Spleen (tissue), 11 donors: ENCODE results near the gene NENF. TPM values are rescaled to one million over a fixed set of nuclear protein-coding genes. Genes with fewer than 3 reads are reported as not detected.

Experiments
- DNase-seq: peaks from one replicate; pipeline ENCODE4 v3.0.0-alpha.2; 2020
- H3K27ac ChIP-seq, 8 donors: fragments of 200-600 bp; sonication (generic) in 7 of 8; 1 replicate in 4 of 8; 2 replicates in 4 of 8; pipeline versions ENCODE4 v1.5.0 to v1.8.0; 2016 to 2021; ENCODE audit warnings: inconsistent platforms in 4 of 8, mild to moderate bottlenecking in 4 of 8, moderate library complexity in 1 of 8
- H3K27me3 ChIP-seq, 7 donors: fragments of 200-600 bp; sonication (generic) in 6 of 7; replicated peaks in 1 of 7; 1 replicate in 4 of 7; 2 replicates in 3 of 7; pipeline versions ENCODE4 v1.5.0 to v1.8.0; 2016 to 2021; ENCODE audit warnings: inconsistent platforms in 3 of 7, mild to moderate bottlenecking in 1 of 7
- H3K36me3 ChIP-seq, 6 donors: fragments of 200-600 bp; sonication (generic) in 5 of 6; 1 replicate in 4 of 6; 2 replicates in 2 of 6; pipeline versions ENCODE4 v1.5.0 to v1.8.0; 2016 to 2021; ENCODE audit warnings: inconsistent platforms in 2 of 6
- H3K4me1 ChIP-seq, 6 donors: fragments of 200-600 bp; sonication (generic) in 5 of 6; 1 replicate in 3 of 6; 2 replicates in 3 of 6; pipeline versions ENCODE4 v1.5.0 to v1.8.0; 2016 to 2021; ENCODE audit warnings: inconsistent platforms in 3 of 6
- H3K4me3 ChIP-seq, 8 donors: fragments of 200-600 bp; sonication (generic) in 7 of 8; 1 replicate in 4 of 8; 2 replicates in 4 of 8; pipeline versions ENCODE4 v1.5.0 to v1.8.0; 2016 to 2021; ENCODE audit warnings: inconsistent platforms in 4 of 8, mild to moderate bottlenecking in 4 of 8, moderate library complexity in 2 of 8
- H3K9me3 ChIP-seq, 8 donors: fragments of 200-600 bp; sonication (generic) in 7 of 8; 1 replicate in 4 of 8; 2 replicates in 4 of 8; pipeline versions ENCODE4 v1.5.0 to v1.8.0; 2016 to 2021; ENCODE audit warnings: inconsistent platforms in 4 of 8
- CTCF ChIP-seq, 11 experiments: fragments of 200-600 bp in 7 of 11; fragments of 450-650 bp in 4 of 11; sonication (generic) in 4 of 11; IDR thresholded peaks in 8 of 11; conservative IDR thresholded peaks in 3 of 11; 1 replicate in 7 of 11; 2 replicates in 4 of 11; pipeline versions ENCODE4 v1.4.0 to v1.8.0; 2016 to 2021; ENCODE audit warnings: antibody characterized with exemption in 11 of 11, inconsistent platforms in 4 of 11, mild to moderate bottlenecking in 1 of 11
- POLR2A ChIP-seq, 3 donors: fragments of 450-650 bp; IDR thresholded peaks; one replicate each; pipeline ENCODE4 v1.5.1; 2017; ENCODE audit warnings: antibody characterized with exemption in 3 of 3, mild to moderate bottlenecking in 1 of 3
- POLR2AphosphoS5 ChIP-seq, 3 donors: sonication (generic); formaldehyde crosslinking; IDR thresholded peaks; one replicate each; pipeline ENCODE4 v1.5.1; 2017; ENCODE audit warnings: antibody characterized with exemption in 3 of 3
- WGBS, 5 donors: extraction: QIAGEN DNeasy Blood & Tissue Kit in 3 of 5; methylation state at CpG; one replicate each; pipeline versions ENCODE4 v1.1.5 to v1.1.7; 2013 to 2018; 5-methylcytosine and 5-hydroxymethylcytosine counted together
- intact Hi-C: fragments of 100-400 bp; cut with DNase I; formaldehyde crosslinking; loops from one replicate; pipeline ENCODE4 v1.15.0; 2023; ENCODE audit warnings: low total_unique reads
- polyA plus RNA-seq, 3 donors: library from polyadenylated mRNA; stranded (reverse); fragments of 200-250 nt; gene quantifications; one replicate each; pipeline ENCODE4 v1.2.1, GENCODE V29; 2013
- total RNA-seq, 7 donors: library from RNA; depleted of rRNA in 3 of 7; stranded (reverse); fragments of >200 nt in 3 of 7; fragmentation: NEBNext Ultra II Directional in 4 of 7; extraction: Animal tissue kit (Norgen Biotek cat#: 25700) in 4 of 7; gene quantifications; one replicate each; pipeline versions ENCODE4 v1.1.0 to v1.2.1, GENCODE V29; 2016 to 2021
- donor health status: healthy with polysubstance abuse.
- donor health status: DM: no; HTN: no; CAD: no; lungs with moderate emphysema.
- donor health status: DM: no; HTN: no; CAD: no.
- donor health status: Bipolar disorder and iron deficiency.
- donor health status: healthy.
- donor health status: DM: no; HTN: no; CAD: no.
- donor health status: DM: yes; HTN: yes; CAD: no.

NENF gene
- total and polyA plus RNA-seq, 10 donors = 23.2 to 59.4 (median 40.8) TPM

- WGBS, 5 donors = 91 to 98% (median 95%) methylated on average over 2 of the region's 2 CpGs
- Histone ChIP-seq H3K4me1 (peaks cover 0 to 9% (median 6%) of the 10 kb centered on the region in 6 donors), H3K36me3 (peaks cover 0 to 16% (median 0%) of the 10 kb centered on the region in 6 donors), H3K27ac (no peak overlapping the region), H3K27me3 (no peaks in the 10 kb centered on the region), H3K4me3 (no peak overlapping the region), H3K9me3 (no peaks in the 10 kb centered on the region)
- no peak for TF ChIP-seq POLR2A (IDR thresholded peaks at IDR 0.05)
- no peak for TF ChIP-seq CTCF (IDR thresholded peaks at IDR 0.05 in 8 of 11, conservative IDR thresholded peaks at IDR 0.05 in 3 of 11)
- TF ChIP-seq POLR2AphosphoS5 (IDR thresholded peaks at IDR 0.05) = no peak
- DNase-seq = no peak
- intact Hi-C loops = no loop called here
Observed at GRCh38 chr1:212438831-212439237, 6.1 kb downstream of the NENF start.

- Histone ChIP-seq H3K27me3 (no peaks in the 10 kb centered on the region), H3K9me3 (no peaks in the 10 kb centered on the region), H3K36me3 (peaks cover 0 to 32% (median 5%) of the 10 kb centered on the region in 6 donors), H3K4me3 (no peak overlapping the region), H3K27ac (no peak overlapping the region), H3K4me1 (no peaks in the 10 kb centered on the region)
- intact Hi-C loops = no loop called here
- 84 to 94% (median 88%) methylated on average over 9 of the region's 9 CpGs for WGBS, 5 donors
- peak; percentile 21 for DNase-seq
- TF ChIP-seq POLR2A (IDR thresholded peaks at IDR 0.05) (no peak), CTCF (IDR thresholded peaks at IDR 0.05 in 8 of 11, conservative IDR thresholded peaks at IDR 0.05 in 3 of 11) (no peak), POLR2AphosphoS5 (IDR thresholded peaks at IDR 0.05) (no peak)
Observed at GRCh38 chr1:212440419-212440818, 7.7 kb downstream of the NENF start.

- TF ChIP-seq CTCF (IDR thresholded peaks at IDR 0.05 in 8 of 11, conservative IDR thresholded peaks at IDR 0.05 in 3 of 11) (no peak), POLR2AphosphoS5 (IDR thresholded peaks at IDR 0.05) (no peak), POLR2A (IDR thresholded peaks at IDR 0.05) (no peak)
- intact Hi-C loops = no loop called here
- no peaks in the 10 kb centered on the region for H3K9me3 ChIP-seq
- DNase-seq = no peak
- H3K36me3 ChIP-seq = peaks cover 0 to 52% (median 7%) of the 10 kb centered on the region in 6 donors
- no peak overlapping the region for H3K4me3 ChIP-seq
- 92 to 97% (median 96%) methylated on average over 5 of the region's 5 CpGs for WGBS, 5 donors
- H3K27ac ChIP-seq = no peak overlapping the region
- H3K4me1 ChIP-seq = no peaks in the 10 kb centered on the region
- H3K27me3 ChIP-seq = no peaks in the 10 kb centered on the region
Observed at GRCh38 chr1:212442408-212442807, 9.7 kb downstream of the NENF start.

GRCh38 chr1:212446333-212446732 lies 13.6 kb downstream of the NENF start:
- DNase-seq = peak; percentile 54
- no peaks in the 10 kb centered on the region for H3K9me3 ChIP-seq
- intact Hi-C loops = no loop called here
- H3K27ac ChIP-seq = no peak overlapping the region
- no peak for TF ChIP-seq POLR2A (IDR thresholded peaks at IDR 0.05)
- no peak for TF ChIP-seq CTCF (IDR thresholded peaks at IDR 0.05 in 8 of 11, conservative IDR thresholded peaks at IDR 0.05 in 3 of 11)
- TF ChIP-seq POLR2AphosphoS5 (IDR thresholded peaks at IDR 0.05) = no peak
- no peaks in the 10 kb centered on the region for H3K27me3 ChIP-seq
- H3K36me3 ChIP-seq = peaks cover 0 to 53% (median 7%) of the 10 kb centered on the region in 6 donors
- no peak overlapping the region for H3K4me3 ChIP-seq
- H3K4me1 ChIP-seq = no peaks in the 10 kb centered on the region
- 85 to 94% (median 86%) methylated on average over 8 of the region's 8 CpGs for WGBS, 5 donors
